ENCODE results near the gene MBD5. TPM values are rescaled to one million over a fixed set of nuclear protein-coding genes. Genes with fewer than 3 reads are reported as not detected.

Gene MBD5
- total RNA-seq, 1 donor from 2014 or later = 38.8 TPM

DNA sequence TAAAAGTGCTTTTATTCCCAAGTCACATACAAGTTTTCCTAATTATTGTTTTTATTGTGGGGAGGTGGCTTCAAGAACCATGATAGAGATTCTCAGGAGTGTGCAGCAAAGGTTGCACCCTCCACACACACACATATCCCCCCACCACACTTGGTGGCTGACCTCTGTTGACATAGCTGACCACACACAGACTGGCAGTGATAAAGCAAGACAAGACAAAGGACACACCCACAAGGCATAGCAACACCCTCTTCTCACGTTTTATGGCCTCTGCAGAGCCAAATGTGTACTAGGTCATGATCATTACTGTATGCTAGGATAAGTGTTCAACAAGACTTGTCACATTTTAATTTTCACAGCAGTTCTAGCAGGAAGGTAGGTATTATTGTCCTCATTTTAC lies 480.7 kb downstream of the MBD5 start:
- no peaks in the 10 kb centered on the region for H3K9me3 Mint-ChIP-seq

DNA sequence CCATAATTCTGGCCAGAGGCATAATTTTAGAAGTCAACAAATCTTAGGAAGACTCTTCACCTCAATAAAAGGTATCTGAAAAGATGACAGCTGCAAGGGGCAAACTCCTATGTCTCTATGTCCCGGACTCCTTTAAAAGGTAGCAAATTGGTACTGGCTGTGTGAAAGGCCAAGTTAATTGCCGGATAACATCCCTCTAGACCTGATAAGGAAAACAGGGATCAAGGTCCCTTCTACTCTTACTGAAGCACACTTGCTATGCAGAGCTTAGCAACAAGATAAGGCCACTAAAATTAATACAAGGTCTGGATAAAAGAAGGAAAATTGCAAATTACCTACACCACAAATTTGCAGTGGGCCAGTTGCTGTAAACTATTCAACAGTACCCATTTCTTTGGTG lies 482.6 kb downstream of the MBD5 start:
- DNase-seq (ENCODE audit: low spot score) = no peak
- no peaks in the 10 kb centered on the region for H3F3A ChIP-seq (ENCODE audit: low read depth)
- no peaks in the 10 kb centered on the region for H3K27me3 ChIP-seq
- H2AFZ ChIP-seq (replicated peaks) = no peak overlapping the region
- Mint-ChIP-seq H3K4me1 (peaks cover 2% of the 10 kb centered on the region), H3K27ac (no peak overlapping the region), H3K4me3 (no peak overlapping the region), H3K27me3 (ENCODE audit: insufficient read depth, low read depth) (no peaks in the 10 kb centered on the region), H3K9me3 (no peaks in the 10 kb centered on the region), H3K36me3 (no peaks in the 10 kb centered on the region)
- H3K36me3 ChIP-seq = no peaks in the 10 kb centered on the region
- no peak overlapping the region for H3K4me2 ChIP-seq
- H3K4me1 ChIP-seq = peaks cover 2% of the 10 kb centered on the region
- no peaks in the 10 kb centered on the region for H3K9me3 ChIP-seq (ENCODE audit: low read depth)
- no peaks in the 10 kb centered on the region for H3K79me2 ChIP-seq (ENCODE audit: low read depth)
- no peak overlapping the region for H3K9ac ChIP-seq
- TF ChIP-seq EZH2 (IDR thresholded peaks at IDR 0.05) = no peak
- TF ChIP-seq EZH2phosphoT487 (IDR thresholded peaks at IDR 0.05) = no peak
- TF ChIP-seq, protein P1, sequence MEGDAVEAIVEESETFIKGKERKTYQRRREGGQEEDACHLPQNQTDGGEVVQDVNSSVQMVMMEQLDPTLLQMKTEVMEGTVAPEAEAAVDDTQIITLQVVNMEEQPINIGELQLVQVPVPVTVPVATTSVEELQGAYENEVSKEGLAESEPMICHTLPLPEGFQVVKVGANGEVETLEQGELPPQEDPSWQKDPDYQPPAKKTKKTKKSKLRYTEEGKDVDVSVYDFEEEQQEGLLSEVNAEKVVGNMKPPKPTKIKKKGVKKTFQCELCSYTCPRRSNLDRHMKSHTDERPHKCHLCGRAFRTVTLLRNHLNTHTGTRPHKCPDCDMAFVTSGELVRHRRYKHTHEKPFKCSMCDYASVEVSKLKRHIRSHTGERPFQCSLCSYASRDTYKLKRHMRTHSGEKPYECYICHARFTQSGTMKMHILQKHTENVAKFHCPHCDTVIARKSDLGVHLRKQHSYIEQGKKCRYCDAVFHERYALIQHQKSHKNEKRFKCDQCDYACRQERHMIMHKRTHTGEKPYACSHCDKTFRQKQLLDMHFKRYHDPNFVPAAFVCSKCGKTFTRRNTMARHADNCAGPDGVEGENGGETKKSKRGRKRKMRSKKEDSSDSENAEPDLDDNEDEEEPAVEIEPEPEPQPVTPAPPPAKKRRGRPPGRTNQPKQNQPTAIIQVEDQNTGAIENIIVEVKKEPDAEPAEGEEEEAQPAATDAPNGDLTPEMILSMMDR (IDR thresholded peaks at IDR 0.05) = no peak
- H3K4me3 ChIP-seq = no peak overlapping the region
- no peak overlapping the region for H3K27ac ChIP-seq
- H4K20me1 ChIP-seq (ENCODE audit: low read depth) = no peaks in the 10 kb centered on the region

More for the DNA sequence above, 480.7 kb downstream of the MBD5 start:
- no peaks in the 10 kb centered on the region for H3F3A ChIP-seq (ENCODE audit: low read depth)
- H3K79me2 ChIP-seq (ENCODE audit: low read depth) = no peaks in the 10 kb centered on the region
- no peaks in the 10 kb centered on the region for H3K27me3 Mint-ChIP-seq (ENCODE audit: insufficient read depth, low read depth)
- H4K20me1 ChIP-seq (ENCODE audit: low read depth) = no peaks in the 10 kb centered on the region
- no peak overlapping the region for H3K27ac ChIP-seq
- no peaks in the 10 kb centered on the region for H3K27me3 ChIP-seq
- no peak overlapping the region for H3K9ac ChIP-seq
- no peak for TF ChIP-seq EZH2phosphoT487 (IDR thresholded peaks at IDR 0.05)
- TF ChIP-seq, protein P1 (IDR thresholded peaks at IDR 0.05) = no peak
- no peak for TF ChIP-seq EZH2 (IDR thresholded peaks at IDR 0.05)
- H3K4me1 Mint-ChIP-seq = peaks cover 2% of the 10 kb centered on the region
- no peak overlapping the region for H2AFZ ChIP-seq (replicated peaks)
- H3K4me2 ChIP-seq = no peak overlapping the region
- H3K4me3 ChIP-seq = no peak overlapping the region
- H3K27ac Mint-ChIP-seq = peak overlapping the region; percentile 20
- H3K4me3 Mint-ChIP-seq = no peak overlapping the region
- no peaks in the 10 kb centered on the region for H3K36me3 ChIP-seq
- H3K9me3 ChIP-seq (ENCODE audit: low read depth) = no peaks in the 10 kb centered on the region
- no peaks in the 10 kb centered on the region for H3K4me1 ChIP-seq
- DNase-seq (ENCODE audit: low spot score) = no peak
- no peaks in the 10 kb centered on the region for H3K36me3 Mint-ChIP-seq

DNA sequence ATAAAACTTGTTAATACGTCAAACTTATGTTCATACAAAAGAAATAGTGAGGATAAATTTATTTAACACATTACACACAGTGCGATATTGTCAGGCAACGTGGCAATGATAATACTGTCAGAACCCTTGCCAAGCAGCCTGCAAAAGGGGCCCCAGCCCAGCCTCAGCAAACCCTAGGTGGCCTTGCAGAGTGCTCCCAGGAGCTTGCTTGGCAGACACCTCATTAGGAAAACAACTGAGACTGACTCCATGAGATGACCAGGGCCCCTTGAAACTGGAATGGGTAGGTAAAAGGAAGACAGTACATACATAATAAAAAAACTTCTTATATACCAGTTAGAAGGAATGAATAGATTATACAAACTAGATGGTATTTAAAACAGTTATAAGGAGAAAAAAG lies 487.1 kb downstream of the MBD5 start:
- H3K9ac ChIP-seq = no peak overlapping the region
- peak; percentile 16 for DNase-seq (ENCODE audit: low spot score)
- H3K9me3 Mint-ChIP-seq = no peaks in the 10 kb centered on the region
- H4K20me1 ChIP-seq (ENCODE audit: low read depth) = no peaks in the 10 kb centered on the region
- no peaks in the 10 kb centered on the region for H3K27me3 ChIP-seq
- no peak overlapping the region for H3K4me3 Mint-ChIP-seq
- H3K27ac ChIP-seq = no peak overlapping the region
- no peak overlapping the region for H3K4me2 ChIP-seq
- no peaks in the 10 kb centered on the region for H3F3A ChIP-seq (ENCODE audit: low read depth)
- H3K4me1 Mint-ChIP-seq = peaks cover 8% of the 10 kb centered on the region
- H3K4me1 ChIP-seq = peaks cover 2% of the 10 kb centered on the region
- no peak overlapping the region for H3K27ac Mint-ChIP-seq
- no peaks in the 10 kb centered on the region for H3K36me3 Mint-ChIP-seq
- H3K4me3 ChIP-seq = no peak overlapping the region
- TF ChIP-seq EZH2phosphoT487 (IDR thresholded peaks at IDR 0.05) (no peak), EZH2 (IDR thresholded peaks at IDR 0.05) (no peak)
- TF ChIP-seq, protein P1 (IDR thresholded peaks at IDR 0.05) = no peak
- H3K9me3 ChIP-seq (ENCODE audit: low read depth) = no peaks in the 10 kb centered on the region
- peaks cover 2% of the 10 kb centered on the region for H3K27me3 Mint-ChIP-seq (ENCODE audit: insufficient read depth, low read depth)
- no peaks in the 10 kb centered on the region for H3K79me2 ChIP-seq (ENCODE audit: low read depth)
- H3K36me3 ChIP-seq = no peaks in the 10 kb centered on the region
- H2AFZ ChIP-seq (replicated peaks) = no peak overlapping the region

All from neural progenitor cell (in vitro differentiated cells).